NCI-H128 (cell line): ENCODE results near the gene ZNF692.
"Not testable (repeated sequence)": the region's sequence is repeated elsewhere in the genome, so short reads cannot be mapped to it uniquely, and the experiment has no call there.

ENCODE experiments used
- DNase-seq: peaks from one replicate; lab custom pipeline; 2025; ENCODE audit not compliant: unreplicated experiment; lab: John Stamatoyannopoulos, UW

The ZNF692 gene

GRCh38 chr1:248849637-248850036 is 9.2 kb downstream of the ZNF692 start:
- no peak for DNase-seq

- DNase-seq, result no peak
These were observed 9.7 kb downstream of the ZNF692 start for GRCh38 chr1:248849152-248849551.

DNA sequence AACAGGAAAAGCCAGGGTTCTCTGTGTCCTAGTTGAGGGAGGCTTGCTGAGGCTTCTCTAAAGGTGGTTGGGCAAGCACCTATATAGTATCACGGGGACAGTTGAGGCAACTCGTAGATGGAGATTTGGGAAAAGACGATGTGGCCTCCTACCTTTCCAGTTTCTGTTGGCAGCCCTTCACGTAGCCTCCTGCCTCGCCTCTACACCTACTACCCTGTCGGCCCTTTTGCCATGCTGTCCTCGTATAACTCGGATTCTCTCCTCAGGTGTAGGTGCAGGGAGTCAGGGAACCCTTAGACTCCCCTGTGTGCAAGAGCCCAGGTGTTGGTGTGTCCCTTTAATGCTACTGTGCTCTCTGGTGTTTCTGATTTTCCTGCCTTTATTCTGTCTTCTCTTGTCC is 10.3 kb downstream of the ZNF692 start:
- DNase-seq, result no peak

GRCh38 chr1:248847956-248848561 is 10.8 kb downstream of the ZNF692 start:
- no peak for DNase-seq

GRCh38 chr1:248847181-248847955 is 11.5 kb downstream of the ZNF692 start:
- DNase-seq, result no peak

- no peak for DNase-seq
These were observed 14.4 kb downstream of the ZNF692 start for GRCh38 chr1:248844526-248844925.

GRCh38 chr1:248843687-248844086 is 15.2 kb downstream of the ZNF692 start:
- DNase-seq, result no peak

DNA sequence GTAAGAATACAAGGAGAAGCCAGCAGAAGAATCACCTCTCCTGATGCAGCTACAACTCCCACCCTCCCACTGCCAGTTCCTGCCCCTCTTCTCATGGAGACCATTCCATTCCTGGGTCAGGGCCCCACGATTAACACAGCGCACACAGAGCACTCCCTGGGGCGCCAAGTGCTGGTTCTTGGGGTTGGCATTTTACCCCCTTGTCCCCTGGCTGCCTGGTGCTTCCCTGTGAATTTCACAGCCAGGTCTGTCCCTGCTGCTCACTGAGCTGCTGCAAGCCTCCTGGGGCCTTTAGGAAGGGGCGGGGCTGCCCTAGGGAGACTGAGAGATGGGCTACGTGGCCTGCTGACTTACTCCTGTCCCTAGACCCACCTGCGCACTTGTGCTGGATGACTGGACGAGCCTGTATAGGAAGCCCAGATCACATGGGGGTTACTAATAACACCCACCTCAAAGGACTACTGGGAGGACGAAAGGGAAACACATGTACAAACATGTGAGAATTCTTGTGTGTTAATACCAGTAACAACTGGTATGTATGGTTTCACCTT is 16.0 kb downstream of the ZNF692 start:
- DNase-seq, result no peak

DNA sequence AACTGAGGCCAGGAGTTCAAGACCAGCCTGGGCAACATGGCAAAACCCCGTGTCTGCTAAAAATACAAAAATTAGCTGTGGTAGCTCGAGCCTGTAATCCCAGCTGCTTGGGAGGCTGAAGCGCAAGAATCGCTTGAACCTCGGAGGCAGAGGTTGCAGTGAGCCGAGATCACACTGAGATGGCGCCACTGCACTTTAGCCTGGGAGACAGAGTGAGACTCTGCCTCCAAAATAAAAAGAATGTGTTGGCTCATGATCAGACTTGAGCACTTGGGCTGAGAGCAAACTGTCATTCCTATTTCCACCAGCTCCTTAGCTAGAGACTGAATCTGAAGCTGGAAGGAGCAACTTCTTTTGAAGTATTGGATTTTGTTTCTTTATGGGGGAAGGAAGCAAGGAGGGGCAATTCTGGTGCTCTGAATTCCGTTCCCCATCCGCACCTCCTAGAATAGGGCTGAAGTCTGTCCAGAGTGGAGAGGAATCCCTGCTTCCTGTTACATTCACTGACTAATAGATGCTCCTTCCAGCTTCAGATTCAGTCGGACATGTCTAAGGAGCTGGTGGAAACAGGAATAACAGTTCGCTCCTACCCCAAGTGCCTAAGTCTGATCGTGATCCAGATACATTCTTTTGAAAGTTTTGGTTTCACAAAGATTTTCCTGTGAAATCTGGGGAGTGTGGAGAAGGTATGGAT is 17.0 kb downstream of the ZNF692 start:
- DNase-seq, result no peak

- DNase-seq, result no peak
These were observed 17.9 kb downstream of the ZNF692 start for GRCh38 chr1:248840946-248841345.

GRCh38 chr1:248839168-248839555 is 19.7 kb downstream of the ZNF692 start:
- no peak for DNase-seq

DNA sequence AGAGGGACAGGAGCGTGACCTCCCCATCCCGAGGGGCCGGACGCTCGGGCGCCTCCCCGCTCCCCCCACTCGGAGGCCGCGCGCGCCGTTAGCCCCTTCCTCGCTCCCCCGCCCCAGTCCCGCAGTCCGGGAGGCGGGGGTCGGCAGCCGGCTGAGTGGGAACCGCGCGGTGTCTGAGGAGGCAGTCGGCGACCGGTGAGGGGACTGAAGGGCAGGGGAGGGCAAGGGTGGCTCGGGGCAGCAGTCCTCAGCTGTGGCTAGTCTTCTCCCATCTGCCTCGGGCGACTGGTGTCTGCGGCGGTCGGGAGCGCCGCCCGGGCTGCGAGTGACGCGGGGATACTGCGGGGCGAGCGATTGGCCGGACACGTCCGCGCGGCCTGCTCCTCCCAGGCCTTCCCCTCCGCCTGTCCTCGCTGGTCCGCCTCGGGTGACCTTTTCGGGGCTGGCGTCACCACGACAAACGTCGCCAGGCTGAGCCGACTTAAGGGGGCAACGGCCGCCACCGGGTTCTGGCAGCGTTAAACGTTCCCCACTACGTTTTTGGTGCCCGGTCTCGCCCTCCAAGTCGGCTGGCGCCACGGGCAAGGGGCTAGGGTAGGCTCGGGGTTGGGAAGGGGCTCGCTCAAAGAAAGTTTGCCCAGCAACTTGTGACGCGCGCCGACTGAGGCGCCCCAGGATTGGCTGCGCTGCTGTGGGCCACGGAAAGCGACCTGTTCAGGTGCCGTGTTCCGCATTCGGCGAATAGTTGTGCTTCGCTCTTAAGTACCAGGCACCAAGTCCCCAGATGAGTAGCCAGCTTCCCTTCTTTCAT is 20.3 kb downstream of the ZNF692 start:
- DNase-seq, result peak; percentile 88

- peak; percentile 99 for DNase-seq
These were observed 21.0 kb downstream of the ZNF692 start, which contains the start of gene ZNF672 for GRCh38 chr1:248837781-248838356. Gene ZNF672 (plus strand): TSS chr1:248838224. CDS start chr1:248847275, 9,051 bp downstream.

- no peak for DNase-seq
These were observed 21.7 kb downstream of the ZNF692 start for GRCh38 chr1:248837045-248837780.

DNA sequence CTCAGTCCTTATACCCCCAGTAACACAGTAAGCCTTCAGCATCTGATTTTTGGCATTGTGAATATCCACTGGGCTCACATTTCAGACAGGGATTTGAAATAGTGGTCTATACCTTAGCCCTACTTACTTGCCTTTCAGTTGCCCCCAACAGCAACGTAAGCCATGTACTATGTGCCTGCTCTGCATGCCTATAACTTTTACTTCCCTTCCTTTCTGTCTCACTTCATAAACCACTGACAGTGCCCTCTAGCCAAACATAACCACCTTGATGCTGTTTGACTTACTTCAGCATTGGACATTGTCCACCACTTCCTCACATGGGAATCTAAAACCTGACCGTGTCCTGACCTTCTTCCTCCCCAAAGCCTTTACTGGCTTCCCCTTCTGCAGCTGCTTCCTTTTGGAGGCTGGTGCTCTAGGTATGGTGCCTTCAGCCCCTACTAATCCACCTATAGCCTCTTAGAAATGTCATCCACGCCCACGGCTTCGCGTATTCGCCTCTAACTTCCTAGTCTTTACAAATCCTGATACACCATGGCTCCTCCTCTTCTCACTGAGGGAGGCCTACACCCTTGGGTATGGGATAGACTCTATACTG is 24.4 kb downstream of the ZNF692 start:
- no peak for DNase-seq

GRCh38 chr1:248831842-248832241 is 27.0 kb downstream of the ZNF692 start:
- DNase-seq, result no peak

- DNase-seq, result not testable (repeated sequence)
These were observed 28.2 kb downstream of the ZNF692 start for GRCh38 chr1:248830718-248831017.

DNA sequence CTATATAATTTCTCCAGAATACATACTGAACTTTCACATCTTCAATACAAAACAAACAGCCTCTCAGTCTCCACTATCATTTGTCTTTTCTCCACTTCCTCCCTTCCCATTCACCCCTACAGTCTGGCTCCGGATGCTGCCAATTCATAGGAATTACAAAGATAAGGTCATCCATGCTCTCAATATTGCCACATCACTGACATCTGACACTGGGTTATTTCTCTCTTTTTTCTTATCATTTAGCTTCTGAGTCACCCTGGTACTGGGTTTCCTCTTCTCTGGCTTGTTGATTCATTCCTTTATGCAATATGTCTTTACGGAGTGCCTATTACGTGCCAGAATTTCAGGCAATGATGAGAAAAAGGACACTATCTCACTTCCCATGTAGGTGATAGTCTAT is 30.0 kb downstream of the ZNF692 start:
- DNase-seq, result no peak

DNA sequence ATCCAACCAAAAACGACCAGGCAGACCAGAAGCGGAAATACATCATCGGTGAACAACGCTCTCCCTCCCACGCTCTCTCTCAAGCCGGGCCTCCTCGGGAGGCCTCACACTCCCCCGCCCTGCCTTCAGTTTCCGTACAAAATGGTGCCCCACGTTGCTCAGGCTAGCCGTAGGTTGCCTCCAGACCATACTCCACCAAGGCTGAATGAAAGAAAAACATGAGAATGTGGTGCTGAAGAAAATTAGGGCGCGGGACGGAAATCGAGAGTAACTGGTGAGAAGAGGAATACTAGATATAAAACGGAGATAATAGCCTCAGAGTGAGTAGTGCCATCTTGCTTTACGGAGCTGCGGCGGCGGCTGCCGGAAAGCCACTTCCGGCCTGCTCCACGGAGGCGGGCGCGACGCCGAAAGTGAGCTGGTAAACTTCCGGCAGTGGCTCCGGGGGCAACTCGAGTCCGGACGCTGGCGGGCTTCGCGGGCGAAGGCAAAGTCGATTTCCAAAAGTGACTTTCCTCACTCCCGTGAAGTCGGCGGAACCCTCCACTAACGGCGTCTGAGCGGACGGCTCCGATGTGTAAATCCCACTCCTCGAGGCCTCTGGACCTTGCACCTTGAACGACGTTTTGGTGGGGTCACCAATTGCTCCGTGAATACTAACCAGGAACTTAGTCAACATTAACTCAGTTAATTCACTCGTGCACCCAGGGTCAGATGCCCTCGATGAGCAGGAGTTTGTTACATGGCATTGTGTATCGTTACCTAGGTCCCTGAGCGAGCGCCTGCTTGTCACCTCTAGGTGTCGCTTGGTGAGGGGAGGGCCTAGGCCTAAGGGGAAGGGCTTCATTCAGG is 32.8 kb downstream of the ZNF692 start, which contains the start of gene SH3BP5L:
Gene SH3BP5L (minus strand): TSS at position 7 of the 852 bp plus-strand sequence. CDS start 980 bp downstream, outside the sequence.
- peak; percentile 85 for DNase-seq
